HG02642 (cell line): ENCODE measurements around the gene TXNRD3.
"Not testable (repeated sequence)": the region's sequence is repeated elsewhere in the genome, so short reads cannot be mapped to it uniquely, and the experiment has no call there.

Experiments
- ATAC-seq: cut with Tn5 transposase; IDR thresholded peaks from one replicate; pipeline ENCODE4 v1.9.1; 2021; ENCODE audit warnings: mild to moderate bottlenecking; ENCODE audit not compliant: unreplicated experiment, poor library complexity

TXNRD3 gene

DNA sequence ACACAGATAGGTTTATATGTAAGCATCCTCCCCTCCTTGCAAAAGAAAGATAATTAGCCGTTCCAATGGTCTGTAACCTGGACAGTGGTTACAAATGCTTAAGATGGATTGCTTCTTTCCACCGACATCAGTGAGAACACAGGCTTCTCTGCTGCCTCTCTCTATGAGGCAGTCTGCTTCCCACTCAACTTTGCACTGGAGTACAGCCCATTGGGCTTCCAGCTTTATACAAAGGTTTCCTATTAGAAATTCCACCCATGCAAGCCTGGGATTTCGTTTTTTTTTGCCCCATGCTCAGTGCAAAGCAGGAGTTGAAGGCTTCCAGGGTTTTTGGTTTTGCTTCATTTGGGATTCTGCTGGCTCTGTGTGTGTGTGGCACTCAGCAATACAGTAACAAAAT, 48.9 kb downstream of the TXNRD3 start:
- ATAC-seq = no peak

GRCh38 chr3:126604691-126605090, 50.2 kb downstream of the TXNRD3 start:
- no peak for ATAC-seq

DNA sequence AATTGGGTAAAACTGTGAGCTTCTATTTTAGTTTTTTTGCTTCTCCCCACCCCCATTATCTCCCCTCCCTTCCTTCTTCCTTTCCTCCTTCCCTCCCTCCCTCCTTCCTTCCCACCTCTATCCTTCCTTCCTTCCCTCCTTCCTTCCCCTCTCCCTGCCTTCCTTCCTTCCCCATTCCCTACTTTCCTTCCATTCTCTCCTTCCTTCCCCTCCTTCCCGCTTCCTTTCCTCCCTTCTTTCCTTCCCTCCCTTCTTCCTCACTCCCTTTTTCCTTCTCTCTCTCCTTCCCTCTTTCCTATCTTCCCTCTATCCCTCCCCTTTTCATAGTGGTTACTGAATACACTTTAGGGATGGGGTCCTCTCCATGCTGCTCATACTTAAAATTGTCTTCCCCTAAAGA, 55.8 kb downstream of the TXNRD3 start:
- no peak for ATAC-seq

GRCh38 chr3:126595479-126595878, 59.4 kb downstream of the TXNRD3 start:
- ATAC-seq = not testable (repeated sequence)

DNA sequence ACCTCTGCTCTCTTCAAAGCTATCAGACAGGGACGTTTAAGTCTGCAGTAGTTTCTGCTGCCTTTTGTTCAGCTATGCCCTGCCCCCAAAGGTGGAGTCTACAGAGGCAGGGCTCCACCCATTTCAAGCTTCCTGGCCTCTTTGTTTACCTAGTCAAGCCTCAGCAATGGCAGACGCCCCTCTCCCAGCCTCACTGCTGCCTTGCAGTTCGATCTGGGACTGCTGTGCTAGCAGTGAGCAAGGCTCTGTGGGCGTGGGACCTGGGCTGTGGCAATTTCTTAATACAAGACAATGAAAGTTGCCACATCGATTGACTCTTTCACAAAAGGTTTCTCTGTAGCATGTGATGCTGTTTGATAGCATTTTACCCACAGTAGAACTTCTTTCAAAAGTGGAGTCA, 63.4 kb downstream of the TXNRD3 start:
- not testable (repeated sequence) for ATAC-seq

GRCh38 chr3:126582311-126582710, 72.6 kb downstream of the TXNRD3 start:
- no peak for ATAC-seq

DNA sequence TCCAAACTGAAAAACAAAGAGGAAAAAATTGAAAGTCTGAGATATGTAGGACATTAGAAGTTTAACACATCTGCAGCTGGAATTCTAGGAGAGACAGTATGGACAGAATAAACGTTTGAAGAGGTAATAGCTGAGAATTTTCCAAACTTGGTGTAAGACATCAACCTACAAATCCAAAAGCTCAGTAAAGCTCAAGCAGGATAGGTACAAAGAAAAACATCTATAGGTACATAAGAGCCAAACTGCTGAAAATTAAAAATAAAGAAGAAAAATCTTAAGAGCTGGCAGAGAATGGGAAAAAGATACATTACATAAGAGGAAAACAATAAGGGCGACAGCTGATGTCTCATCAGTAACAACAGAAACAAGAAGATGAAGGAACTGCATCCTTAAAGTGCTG, 73.4 kb downstream of the TXNRD3 start:
- ATAC-seq = no peak

GRCh38 chr3:126580746-126581145, 74.2 kb downstream of the TXNRD3 start:
- ATAC-seq = no peak

- ATAC-seq = no peak
Observed at GRCh38 chr3:126578702-126579101, 76.2 kb downstream of the TXNRD3 start.

DNA sequence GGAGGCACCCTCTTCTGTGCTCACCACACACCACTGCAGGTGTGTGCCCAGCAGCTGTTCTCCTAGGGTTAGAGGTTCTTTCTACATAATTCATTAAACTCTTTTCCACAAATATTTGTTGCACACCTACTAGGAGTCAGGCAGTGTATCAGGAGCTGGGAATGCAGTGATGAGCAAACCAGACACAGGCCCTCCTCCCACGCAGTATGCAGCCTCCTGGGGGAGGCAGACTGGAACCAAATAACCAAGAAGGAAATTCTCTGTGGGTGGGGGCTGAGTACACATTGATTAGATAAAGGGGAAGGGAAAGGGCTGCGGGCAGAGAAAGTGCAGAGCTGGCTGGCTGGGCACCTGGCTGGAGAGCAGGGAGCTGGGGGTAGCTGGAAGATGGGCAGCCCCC, 77.7 kb downstream of the TXNRD3 start:
- ATAC-seq = no peak

GRCh38 chr3:126573492-126574117, 81.3 kb downstream of the TXNRD3 start:
- ATAC-seq = no peak

DNA sequence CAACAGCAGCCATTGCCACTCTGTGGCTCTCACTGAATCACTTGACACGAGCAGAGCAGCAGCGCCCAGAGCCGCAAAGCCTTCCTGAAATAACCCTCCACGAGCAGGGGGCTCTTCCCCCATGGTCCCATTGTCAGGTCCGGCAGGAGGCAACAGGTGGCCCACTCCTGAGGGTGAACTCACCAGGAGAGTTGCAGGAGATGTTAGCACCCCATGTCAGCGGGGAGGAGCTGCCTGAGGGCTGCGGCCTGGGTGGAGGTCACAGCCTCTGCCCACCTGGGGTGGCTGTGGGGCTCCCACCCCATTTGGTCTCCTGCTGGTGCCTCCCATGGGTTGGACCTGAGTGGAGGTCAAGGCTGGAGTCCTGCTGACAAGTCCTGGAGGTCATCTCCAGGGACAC, 83.8 kb downstream of the TXNRD3 start:
- ATAC-seq = no peak

DNA sequence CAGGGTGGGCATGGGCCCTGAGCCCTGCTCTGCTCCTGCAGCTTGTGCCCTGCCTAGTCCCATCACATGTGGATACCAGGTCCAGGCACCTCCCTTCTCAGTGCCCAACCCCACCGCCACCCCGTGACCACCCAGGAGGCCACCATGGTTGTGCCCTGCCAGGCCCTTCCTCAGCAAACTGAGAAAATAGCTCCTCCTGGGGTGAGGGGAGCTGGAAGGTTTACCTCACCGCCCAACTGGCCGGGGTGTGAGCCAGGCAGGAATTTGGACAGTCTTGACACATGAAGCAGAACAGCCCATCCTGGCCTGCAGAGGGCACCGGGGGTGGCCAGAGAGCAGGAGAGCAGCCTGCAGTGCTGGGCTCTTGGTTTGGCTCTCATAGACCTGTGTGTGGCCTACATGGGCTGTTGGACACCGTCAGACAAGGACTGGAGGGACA, 84.8 kb downstream of the TXNRD3 start:
- no peak for ATAC-seq

DNA sequence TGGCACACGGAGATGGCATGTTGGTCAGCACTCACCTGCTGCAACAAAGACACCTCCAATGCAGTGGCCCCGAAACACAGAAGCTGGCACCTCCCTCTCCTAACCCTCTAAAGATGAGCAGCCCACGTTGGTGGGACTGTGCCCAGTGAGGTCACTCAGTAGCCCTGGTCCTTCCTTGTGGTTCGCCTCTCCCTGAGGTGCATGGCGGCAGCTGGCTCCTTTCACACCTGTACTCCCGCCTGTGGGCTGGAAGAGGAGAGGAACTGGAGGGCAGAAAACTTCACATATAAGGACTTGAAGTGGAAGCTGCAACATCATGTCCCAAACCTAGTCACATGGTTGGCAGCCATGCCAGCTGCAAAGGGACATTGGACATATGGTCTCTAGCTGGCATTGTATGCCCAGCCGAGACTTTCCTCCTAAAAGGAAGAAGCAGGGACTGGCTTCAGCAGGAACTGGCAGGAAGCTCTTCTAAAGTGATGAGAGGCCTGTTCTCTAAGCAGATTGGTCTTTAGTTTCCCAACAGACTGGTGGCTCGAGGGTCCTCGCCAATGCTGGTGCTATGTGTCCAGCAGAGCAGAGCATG, 85.4 kb downstream of the TXNRD3 start:
- ATAC-seq = no peak

DNA sequence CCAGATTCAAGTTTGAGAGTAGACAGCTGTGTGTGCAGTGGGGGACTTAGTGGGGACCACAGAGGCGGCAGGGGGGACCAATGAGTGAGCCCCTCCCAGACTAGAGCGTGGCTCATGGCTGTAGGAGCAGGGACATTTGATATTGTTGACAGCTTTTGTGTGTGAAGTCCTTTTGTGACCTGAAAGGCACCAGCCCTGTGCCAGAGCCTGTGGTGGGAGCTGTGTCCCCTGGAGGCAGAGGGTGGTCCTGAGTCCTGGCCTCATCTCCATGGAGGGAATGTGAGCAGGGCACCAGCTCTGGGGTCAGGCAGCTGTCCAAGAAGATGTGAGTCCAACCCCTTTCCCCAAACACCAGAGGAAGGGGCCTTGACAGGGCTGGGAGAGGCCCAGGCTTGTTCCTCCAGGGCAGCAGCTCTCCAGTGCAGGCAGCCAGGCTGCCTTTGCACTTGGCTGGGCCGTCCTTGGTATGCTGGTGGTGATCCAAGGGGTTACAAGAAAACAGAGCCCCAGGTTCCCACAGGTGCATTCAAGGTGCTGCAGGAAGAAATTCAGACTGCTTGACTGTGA, 86.1 kb downstream of the TXNRD3 start:
- ATAC-seq = no peak

- ATAC-seq = no peak
Observed at GRCh38 chr3:126567696-126568438, 87.1 kb downstream of the TXNRD3 start.

- ATAC-seq = no peak
Observed at GRCh38 chr3:126562737-126563276, 92.1 kb downstream of the TXNRD3 start.

DNA sequence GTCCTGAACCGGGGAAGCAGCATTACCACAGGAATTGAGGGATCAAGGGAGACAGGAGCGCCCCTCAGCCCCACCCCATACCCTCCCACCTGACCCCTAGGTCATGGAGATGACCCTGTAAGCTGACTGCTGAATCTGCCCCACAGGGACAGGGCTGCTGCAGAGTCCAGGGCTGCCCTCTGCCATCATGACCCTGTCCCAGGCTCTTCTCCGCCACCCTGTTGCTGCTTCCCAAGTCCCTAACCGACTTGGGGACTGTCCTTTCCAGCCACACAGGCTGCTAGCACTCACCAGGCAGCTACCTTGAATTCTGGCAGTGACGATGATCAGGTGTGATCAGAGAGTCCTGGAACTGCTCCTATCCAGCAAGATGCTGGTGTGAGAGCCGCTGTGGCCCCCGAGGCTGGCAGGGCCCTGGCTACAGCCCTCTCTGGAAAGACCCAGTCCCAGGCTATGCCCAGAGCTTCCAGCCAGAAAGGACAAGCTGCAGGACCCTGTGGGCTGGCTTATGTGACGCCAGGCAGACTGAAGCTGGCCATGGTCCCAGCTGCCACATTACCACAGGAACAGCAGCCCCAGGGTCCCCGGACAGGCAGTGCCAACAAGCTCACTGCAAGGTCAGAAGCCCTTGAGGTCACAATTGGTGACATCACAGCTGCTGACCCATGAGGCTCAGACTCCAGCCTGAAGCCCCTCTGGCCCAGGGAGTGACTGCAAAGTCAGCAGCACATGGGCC, 96.4 kb downstream of the TXNRD3 start, which contains the start of gene C3orf22:
Gene C3orf22, minus strand, starts transcription at position 597 of the 736 bp plus-strand sequence. CDS start 5,542 bp downstream, outside the sequence.
- no peak for ATAC-seq

GRCh38 chr3:126557761-126558160, 97.2 kb downstream of the TXNRD3 start:
- no peak for ATAC-seq

DNA sequence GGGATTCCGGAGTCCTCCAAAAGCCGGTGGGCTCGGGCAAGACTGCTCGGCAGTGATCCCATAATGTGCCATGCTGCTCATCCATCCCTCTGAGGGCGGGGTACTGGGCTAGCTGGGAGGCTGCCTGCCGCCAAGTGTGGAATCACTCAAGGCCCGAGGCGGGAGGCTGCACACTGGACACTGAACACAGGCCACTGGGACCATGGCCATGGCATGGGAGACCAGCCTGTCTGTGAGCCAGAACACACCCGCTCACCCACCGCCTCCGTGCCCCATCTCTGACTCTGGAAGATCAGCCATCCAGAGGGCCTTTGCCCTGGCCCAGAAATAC, 97.5 kb downstream of the TXNRD3 start:
- no peak for ATAC-seq
